HG02885 (cell line): ENCODE measurements around the gene CLCN6.

ENCODE experiments used
- ATAC-seq: cut with Tn5 transposase; IDR thresholded peaks from one replicate; pipeline ENCODE4 v1.9.1; 2021; ENCODE audit warnings: mild to moderate bottlenecking; ENCODE audit not compliant: unreplicated experiment, poor library complexity

Gene CLCN6

GRCh38 chr1:11873395-11874257, 67.6 kb downstream of the CLCN6 start:
- ATAC-seq, result no peak

GRCh38 chr1:11874258-11874562, 68.2 kb downstream of the CLCN6 start:
- ATAC-seq, result no peak

GRCh38 chr1:11874624-11875023, 68.6 kb downstream of the CLCN6 start:
- ATAC-seq, result no peak

- no peak for ATAC-seq
These were observed 69.1 kb downstream of the CLCN6 start for GRCh38 chr1:11875094-11875493.

GRCh38 chr1:11877074-11877473, 71.1 kb downstream of the CLCN6 start:
- ATAC-seq, result no peak

GRCh38 chr1:11878081-11878890, 72.3 kb downstream of the CLCN6 start:
- ATAC-seq, result no peak

- no peak for ATAC-seq
These were observed 72.8 kb downstream of the CLCN6 start for GRCh38 chr1:11878891-11879190.

- ATAC-seq, result no peak
These were observed 73.6 kb downstream of the CLCN6 start for GRCh38 chr1:11879311-11880180.

GRCh38 chr1:11880181-11880575, 74.2 kb downstream of the CLCN6 start:
- no peak for ATAC-seq

- ATAC-seq, result no peak
These were observed 75.1 kb downstream of the CLCN6 start for GRCh38 chr1:11880911-11881748.

- no peak for ATAC-seq
These were observed 75.9 kb downstream of the CLCN6 start for GRCh38 chr1:11881749-11882441.

- ATAC-seq, result no peak
These were observed 77.0 kb downstream of the CLCN6 start for GRCh38 chr1:11882814-11883538.

GRCh38 chr1:11885916-11886315, 79.9 kb downstream of the CLCN6 start:
- no peak for ATAC-seq

GRCh38 chr1:11886986-11887665, 81.1 kb downstream of the CLCN6 start:
- no peak for ATAC-seq

GRCh38 chr1:11887666-11888007, 81.6 kb downstream of the CLCN6 start:
- ATAC-seq, result no peak

GRCh38 chr1:11888206-11888876, 82.3 kb downstream of the CLCN6 start:
- no peak for ATAC-seq

- no peak for ATAC-seq
These were observed 82.9 kb downstream of the CLCN6 start for GRCh38 chr1:11888877-11889208.
